OCI-LY7 (cell line): ENCODE results near the gene FOXN4. TPM values are rescaled to one million over a fixed set of nuclear protein-coding genes. Genes with fewer than 3 reads are reported as not detected.

Source experiments
- BruUV-seq: library from RNA; stranded (reverse); fragments of 400-500 nt; replicated peaks from 2 replicates; lab custom pipeline; 2021; lab: Mats Ljungman, UMichigan
- CTCF ChIA-PET: fragments of 300-600 bp; sonication (Branson Sonifier 250); formaldehyde crosslinking; loops from one replicate; lab custom pipeline; 2022; ENCODE audit warnings: antibody characterized with exemption; ENCODE audit not compliant: unreplicated experiment; lab: Charles Lee
- POLR2A ChIA-PET: fragments of 300-600 bp; sonication (Branson Sonifier 250); formaldehyde crosslinking; loops from one replicate; lab custom pipeline; 2022; ENCODE audit warnings: antibody characterized with exemption; lab: Charles Lee
- DNase-seq: peaks from one replicate; pipeline ENCODE4 v3.0.0-alpha.2; 2015; ENCODE audit warnings: low spot score
- H2AFZ ChIP-seq: fragments of 200-600 bp; sonication (generic), shearing (Covaris generic); 2 replicates; pipeline ENCODE4 v1.6.1; 2014; ENCODE audit warnings: mild to moderate bottlenecking, antibody characterized with exemption, low read length, moderate library complexity
- H3K27ac ChIP-seq: fragments of 200-600 bp; sonication (generic); 2 replicates; pipeline ENCODE4 v1.5.1; 2014; ENCODE audit warnings: mixed run types, low read depth, mild to moderate bottlenecking, moderate library complexity, low read length, inconsistent platforms; ENCODE audit not compliant: poor library complexity, severe bottlenecking
- H3K36me3 ChIP-seq: fragments of 200-600 bp; sonication (generic); 2 replicates; pipeline ENCODE4 v1.6.1; 2014; ENCODE audit warnings: mild to moderate bottlenecking, antibody characterized with exemption, low read length, moderate library complexity, mixed read lengths; ENCODE audit not compliant: insufficient read depth
- H3K4me1 ChIP-seq: fragments of 200-600 bp; sonication (generic); 2 replicates; pipeline ENCODE4 v1.5.1; 2014; ENCODE audit warnings: mild to moderate bottlenecking, low read length; ENCODE audit not compliant: insufficient read depth, poor library complexity, severe bottlenecking
- H3K4me2 ChIP-seq: fragments of 200-600 bp; sonication (generic); 2 replicates; pipeline ENCODE4 v1.6.1; 2014; ENCODE audit warnings: mild to moderate bottlenecking, low read length
- H3K4me3 ChIP-seq: fragments of 200-600 bp; sonication (generic); 2 replicates; pipeline ENCODE4 v1.5.1; 2014; ENCODE audit warnings: mild to moderate bottlenecking, low read depth, low read length; ENCODE audit not compliant: poor library complexity, severe bottlenecking
- H3K79me2 ChIP-seq: fragments of 200-600 bp; sonication (generic); 2 replicates; pipeline ENCODE4 v1.6.1; 2016; ENCODE audit warnings: low read depth, mild to moderate bottlenecking, low read length, moderate library complexity, mixed read lengths; ENCODE audit not compliant: insufficient read depth
- H3K9me2 ChIP-seq: fragments of 200-600 bp; sonication (generic); 2 replicates; pipeline ENCODE4 v1.6.1; 2016; ENCODE audit warnings: mild to moderate bottlenecking, low read length, mixed read lengths; ENCODE audit not compliant: insufficient read depth
- H3K9me3 ChIP-seq: fragments of 200-600 bp; sonication (generic); 2 replicates; pipeline ENCODE4 v1.6.1; 2014; ENCODE audit warnings: mild to moderate bottlenecking, mixed run types, low read length, mixed read lengths
- H4K20me1 ChIP-seq: fragments of 200-600 bp; sonication (generic); 2 replicates; pipeline ENCODE4 v1.6.1; 2014; ENCODE audit warnings: mild to moderate bottlenecking, antibody characterized with exemption, low read length, moderate library complexity, mixed read lengths; ENCODE audit not compliant: insufficient read depth
- CTCF ChIP-seq: fragments of 200-600 bp; sonication (generic); conservative IDR thresholded peaks from 2 replicates; pipeline ENCODE4 v1.5.1; 2014; ENCODE audit warnings: mild to moderate bottlenecking, antibody characterized with exemption, low read length, moderate library complexity, mixed read lengths
- EZH2phosphoT487 ChIP-seq: fragments of 200-600 bp; sonication (generic); IDR thresholded peaks from 2 replicates; pipeline ENCODE4 v1.6.1; 2018; ENCODE audit warnings: low read depth, borderline replicate concordance, mild to moderate bottlenecking, mixed run types, antibody characterized with exemption, low read length, moderate library complexity, mixed read lengths
- intact Hi-C: fragments of 100-400 bp; cut with micrococcal nuclease; formaldehyde crosslinking; loops from one replicate; pipeline ENCODE4 v1.10.0; 2022; ENCODE audit not compliant: unreplicated experiment
- total RNA-seq, 2 experiments: library from RNA; depleted of rRNA in 1 of 2; stranded (reverse); fragments of >200 nt in 1 of 2; shearing (Covaris generic) in 1 of 2; gene quantifications; 2 replicates each; pipeline ENCODE4 v1.2.3, GENCODE V29; 2014 to 2022

The FOXN4 gene
- total RNA-seq, 2 experiments from 2014 or later, result 2.7 to 4.5 TPM

GRCh38 chr12:109252799-109253198 lies 56.3 kb downstream of the FOXN4 start:
- Histone ChIP-seq H4K20me1 (no peaks in the 10 kb centered on the region), H3K36me3 (peaks cover 3% of the 10 kb centered on the region; the same call in 1 of the 2 replicates), H3K4me3 (no peak overlapping the region), H3K4me2 (no peak overlapping the region), H3K9me3 (no peaks in the 10 kb centered on the region), H3K9me2 (no peaks in the 10 kb centered on the region), H3K4me1 (no peaks in the 10 kb centered on the region), H3K27ac (no peak overlapping the region), H2AFZ (no peak overlapping the region), H3K79me2 (no peaks in the 10 kb centered on the region)
- TF ChIP-seq EZH2phosphoT487 (no peak), CTCF (no peak)
- BruUV-seq, result no TSS peak
- intact Hi-C loops, result no loop called here
- CTCF ChIA-PET, result no interaction called here
- no peak for DNase-seq
- POLR2A ChIA-PET, result no interaction called here

- no peaks in the 10 kb centered on the region for H3K9me2 ChIP-seq
- H2AFZ ChIP-seq, result no peak overlapping the region
- H3K4me3 ChIP-seq, result no peak overlapping the region
- no peaks in the 10 kb centered on the region for H4K20me1 ChIP-seq
- H3K27ac ChIP-seq, result no peak overlapping the region
- DNase-seq, result no peak
- no peak overlapping the region for H3K4me2 ChIP-seq
- intact Hi-C loops, result no loop called here
- no peaks in the 10 kb centered on the region for H3K79me2 ChIP-seq
- CTCF ChIA-PET, result no interaction called here
- H3K36me3 ChIP-seq, result peaks cover 13% of the 10 kb centered on the region
- POLR2A ChIA-PET, result no interaction called here
- H3K4me1 ChIP-seq, result no peaks in the 10 kb centered on the region
- H3K9me3 ChIP-seq, result no peaks in the 10 kb centered on the region
- no peak for TF ChIP-seq CTCF
- no peak for TF ChIP-seq EZH2phosphoT487
- BruUV-seq, result no TSS peak
Observed at GRCh38 chr12:109250523-109250922, 58.6 kb downstream of the FOXN4 start.

- Histone ChIP-seq H3K36me3 (peaks cover 13% of the 10 kb centered on the region), H3K4me2 (no peak overlapping the region), H3K79me2 (no peaks in the 10 kb centered on the region), H4K20me1 (no peaks in the 10 kb centered on the region), H3K27ac (no peak overlapping the region), H3K4me1 (no peaks in the 10 kb centered on the region), H3K9me3 (no peaks in the 10 kb centered on the region), H3K4me3 (no peak overlapping the region), H3K9me2 (no peaks in the 10 kb centered on the region), H2AFZ (no peak overlapping the region)
- BruUV-seq, result no TSS peak
- no peak for DNase-seq
- POLR2A ChIA-PET, result no interaction called here
- CTCF ChIA-PET, result no interaction called here
- intact Hi-C loops, result no loop called here
- TF ChIP-seq EZH2phosphoT487 (no peak), CTCF (no peak)
Observed at GRCh38 chr12:109247831-109248654, 61.0 kb downstream of the FOXN4 start.
